Cortex of kidney (tissue), 1 donor: Measurements from ENCODE around the gene COL27A1.

Experiments
- DNase-seq: peaks from one replicate; lab custom pipeline; 2025; lab: John Stamatoyannopoulos, UW

Gene COL27A1

DNA sequence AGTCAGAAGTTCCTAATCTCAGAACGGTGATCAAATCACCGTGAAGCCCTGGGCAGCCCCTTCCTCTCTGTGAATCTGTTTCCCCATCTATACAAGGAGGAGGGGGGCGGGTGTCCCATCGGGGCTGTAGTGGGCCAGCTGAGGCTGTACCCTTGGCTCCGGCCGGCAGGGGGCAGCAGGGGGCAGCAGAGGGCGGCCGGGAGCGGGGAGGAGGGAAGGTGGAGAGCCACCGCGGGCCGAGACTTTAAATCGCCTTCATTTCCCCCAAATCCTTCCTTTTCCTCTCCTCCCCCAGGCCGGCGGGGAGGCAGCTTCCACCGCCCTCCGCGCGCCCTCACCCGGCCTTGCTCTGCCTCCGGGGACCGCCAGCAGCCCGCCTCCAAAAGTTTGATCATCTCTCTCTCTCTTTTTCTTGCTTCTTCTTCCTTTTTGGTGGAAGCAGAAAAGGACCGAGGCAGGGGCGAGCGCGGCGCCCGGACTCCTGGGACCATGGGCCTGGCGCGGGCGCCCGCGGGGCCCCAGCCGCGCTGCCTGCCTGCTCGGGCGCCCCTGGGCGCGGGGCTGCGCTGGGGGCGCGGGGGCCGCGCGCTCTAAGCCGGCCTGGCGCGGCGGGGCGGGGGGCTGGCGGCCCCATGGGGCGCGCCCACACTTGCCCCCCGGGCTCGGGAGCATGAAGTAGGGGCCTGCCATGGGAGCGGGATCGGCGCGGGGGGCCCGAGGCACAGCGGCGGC, at the start of gene COL27A1:
Gene COL27A1, plus strand, starts transcription at position 275 of the 732 bp plus-strand sequence. Its CDS starts 414 bp downstream, at position 689.
- no peak for DNase-seq

DNA sequence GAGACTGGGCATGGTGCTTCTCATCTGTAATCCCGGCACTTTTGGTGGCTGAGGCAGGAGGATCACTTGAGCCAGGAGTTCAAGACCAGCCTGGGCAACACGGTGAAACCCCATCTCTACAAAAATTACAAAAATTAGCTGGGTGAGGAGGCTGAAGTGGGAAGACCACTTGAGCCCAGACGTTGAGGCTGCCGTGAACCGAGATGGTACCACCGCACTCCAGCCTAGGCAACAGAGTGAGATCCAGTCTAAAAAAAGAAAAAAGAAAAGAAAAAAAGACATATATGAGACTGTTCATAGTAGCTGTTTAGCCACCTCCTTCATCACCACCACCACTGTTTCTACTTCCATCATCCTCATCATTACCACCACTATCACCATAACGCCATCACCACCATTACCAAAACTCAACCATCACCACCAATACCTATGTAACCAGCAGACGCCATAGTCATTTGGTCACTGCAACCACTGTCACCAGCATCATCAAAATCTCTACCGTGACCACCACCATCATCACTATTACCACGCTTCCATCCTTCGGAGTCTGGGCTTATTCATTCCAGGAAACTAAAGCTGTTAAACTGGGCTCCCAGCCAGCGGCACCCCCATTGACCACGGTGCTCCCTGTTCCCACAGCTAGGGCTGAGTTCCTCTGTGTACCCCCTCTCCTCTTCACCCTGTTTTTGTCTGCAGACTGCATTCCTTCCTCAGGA, 47.9 kb upstream of the COL27A1 start:
- DNase-seq = no peak

DNA sequence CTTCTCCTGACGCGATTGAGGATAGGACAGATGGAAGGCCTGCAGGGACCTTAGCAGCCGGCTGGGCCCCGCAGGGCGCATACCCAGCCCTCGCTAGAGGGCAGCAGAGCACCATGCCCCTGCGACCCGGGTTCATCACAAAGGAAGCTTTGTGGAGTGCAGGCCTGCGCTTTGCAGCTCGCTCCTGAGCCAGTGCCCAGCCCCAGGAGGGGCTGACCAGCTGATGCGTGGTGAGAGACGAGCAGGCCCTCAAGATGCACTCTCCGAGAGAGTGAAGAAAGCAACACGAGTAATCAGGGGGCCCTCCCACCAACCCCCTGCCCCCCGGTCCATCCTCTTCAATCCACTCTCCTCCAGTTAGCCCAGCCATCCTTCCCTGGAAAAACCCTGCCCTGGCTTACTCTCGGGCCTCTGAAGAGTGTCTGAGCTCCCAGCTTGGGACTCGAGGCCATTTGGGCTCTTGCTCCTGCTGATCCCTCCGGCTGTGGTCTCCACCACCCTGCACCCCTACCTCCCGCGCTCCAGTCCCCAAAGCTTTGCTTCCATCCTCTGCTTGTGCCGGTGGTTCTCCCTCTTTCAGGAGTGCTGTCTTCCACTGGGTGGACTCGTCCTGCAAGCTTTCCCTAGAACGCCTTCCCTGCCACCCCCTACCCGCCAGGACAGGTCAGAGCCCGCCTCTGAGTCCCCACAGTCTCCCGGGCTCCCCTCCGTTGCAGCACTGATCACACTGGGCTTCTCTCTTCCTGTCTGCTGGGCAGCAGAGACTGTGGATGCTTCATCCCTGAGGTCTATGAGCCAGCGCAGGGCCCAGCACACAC, 47.1 kb upstream of the COL27A1 start:
- no peak for DNase-seq

DNA sequence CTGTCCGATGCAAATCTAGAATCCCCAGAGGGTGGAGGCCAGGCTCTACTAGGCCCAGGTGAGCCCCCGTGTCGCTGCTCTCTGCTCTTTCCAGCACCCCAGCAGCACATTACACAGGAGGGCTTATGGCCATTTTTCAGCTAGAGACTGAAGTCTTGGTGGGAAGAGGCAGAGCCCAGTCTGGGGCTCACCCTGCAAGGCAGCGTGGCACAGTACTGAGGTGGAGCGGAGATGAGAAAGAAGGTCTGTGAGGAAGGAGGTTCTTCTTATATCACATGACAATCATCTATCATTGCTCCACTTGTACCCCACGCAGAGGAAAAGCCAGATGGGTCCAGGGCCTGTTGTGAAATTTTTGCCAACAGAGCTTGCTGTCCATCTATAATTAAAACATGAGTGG, 46.2 kb upstream of the COL27A1 start:
- DNase-seq = no peak

DNA sequence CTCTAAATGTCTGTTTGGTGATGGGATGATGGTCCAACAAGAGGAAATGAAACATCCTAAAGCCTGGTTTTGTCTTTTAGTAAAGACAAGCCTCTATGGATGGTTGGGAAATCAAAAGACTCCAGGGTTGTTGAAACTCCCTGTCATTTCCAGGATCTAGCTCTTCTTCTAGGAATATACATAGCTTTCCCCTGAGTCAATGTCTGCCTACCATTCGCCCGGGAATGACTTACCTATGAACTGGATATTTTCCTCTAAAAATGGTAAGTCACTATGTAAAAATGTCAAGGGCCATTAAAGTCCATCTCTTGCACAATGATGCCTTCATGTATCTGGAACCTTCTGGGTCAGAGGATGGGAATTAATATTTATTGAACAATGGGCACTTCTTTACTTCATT, 45.2 kb upstream of the COL27A1 start:
- no peak for DNase-seq

DNA sequence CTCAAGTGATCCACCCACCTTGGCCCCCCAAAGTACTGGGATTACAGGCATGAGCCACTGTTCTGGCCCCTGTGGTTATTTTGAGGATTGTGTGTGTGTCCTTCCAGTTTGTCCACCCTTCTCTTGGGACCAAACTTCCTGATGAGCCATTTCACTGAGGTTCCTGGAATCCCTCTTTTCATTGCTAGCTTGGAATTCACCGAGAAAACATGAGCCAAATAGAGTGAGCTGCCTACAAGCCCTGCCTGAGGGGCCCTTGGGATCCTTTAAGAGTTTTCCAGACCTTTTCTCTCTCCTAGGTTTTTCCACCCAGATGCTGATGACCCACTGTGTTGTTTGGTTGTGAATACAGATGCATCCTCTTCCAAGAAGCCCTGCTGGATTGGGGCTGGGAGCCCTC, 43.0 kb upstream of the COL27A1 start:
- no peak for DNase-seq

DNA sequence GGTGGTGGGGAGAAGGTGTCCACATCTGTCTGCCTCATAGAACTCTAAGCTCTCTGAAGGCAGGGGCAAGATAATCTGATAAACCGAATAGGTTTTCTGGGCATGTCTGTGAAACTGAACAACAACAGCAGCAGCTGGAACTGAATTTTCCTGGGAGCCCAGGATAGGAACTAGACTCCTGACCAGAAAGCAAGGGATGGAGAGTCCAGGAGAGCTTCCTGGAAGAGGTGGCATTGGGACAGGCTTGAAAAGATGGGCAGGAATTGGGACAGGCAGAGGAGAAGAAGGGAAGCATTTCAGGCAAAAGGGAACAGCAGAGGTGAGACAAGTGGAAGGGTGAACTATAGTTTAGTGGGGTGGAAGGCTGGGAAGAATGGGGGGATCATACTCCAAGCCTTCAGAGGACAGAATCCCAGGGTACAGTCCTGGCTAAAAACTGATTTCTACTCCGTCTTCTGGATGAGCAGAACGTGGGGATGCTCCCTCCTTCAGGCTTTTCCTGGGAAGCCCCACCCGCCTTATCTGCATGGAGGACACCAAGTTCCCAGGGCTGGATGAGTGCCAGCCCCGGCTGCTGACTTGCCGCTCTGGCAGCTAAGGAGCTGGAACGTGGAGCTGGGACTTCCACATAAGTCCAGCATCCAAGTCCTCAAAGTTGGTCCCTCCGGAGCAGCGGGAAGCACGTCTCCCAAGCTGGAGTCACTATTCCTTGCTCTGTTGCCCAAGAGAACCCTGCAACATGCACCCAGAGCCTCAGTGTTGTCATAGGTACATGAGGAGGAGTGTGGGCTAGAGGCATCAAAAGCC, 42.4 kb upstream of the COL27A1 start:
- DNase-seq = no peak

DNA sequence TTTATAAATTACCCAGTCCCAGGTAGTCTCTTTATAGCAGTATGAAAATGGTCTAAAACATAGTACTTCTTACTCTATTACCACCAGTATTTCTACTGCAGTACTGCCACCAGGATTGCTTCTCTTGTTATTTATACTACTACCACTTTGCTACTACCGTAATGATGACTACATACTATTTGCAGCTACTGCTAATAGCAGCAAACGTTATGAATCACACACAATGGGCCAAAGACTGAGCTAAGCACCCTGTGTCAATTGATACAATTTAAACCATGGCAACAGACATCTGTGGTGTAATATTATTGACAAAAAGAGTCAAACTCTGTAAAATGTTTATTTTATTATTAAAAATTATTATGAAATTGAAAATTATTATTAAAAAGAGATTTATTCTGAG, 41.0 kb upstream of the COL27A1 start:
- DNase-seq = no peak

DNA sequence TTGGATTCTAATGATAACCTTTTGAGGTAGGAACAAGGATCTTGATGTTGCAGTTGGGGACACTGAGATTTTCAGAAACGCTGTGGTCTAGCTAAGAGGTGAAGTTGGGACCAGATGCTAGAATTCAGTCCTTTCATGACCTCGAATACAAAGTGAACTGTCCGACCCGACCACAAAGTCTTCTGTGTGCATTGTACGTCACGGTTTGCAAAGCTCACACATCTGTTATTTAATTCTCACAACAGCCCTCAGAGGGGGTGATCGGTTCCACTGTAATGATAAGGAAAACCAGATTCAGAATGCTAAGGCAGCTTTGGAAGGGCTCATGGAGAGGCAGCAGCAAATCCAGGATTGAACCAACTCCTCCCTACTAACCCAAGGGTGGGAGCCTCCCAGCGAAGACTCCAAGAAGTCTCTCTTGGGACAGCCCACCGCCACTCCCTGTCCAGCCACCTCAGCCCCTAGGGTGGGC, 39.6 kb upstream of the COL27A1 start:
- DNase-seq = no peak

DNA sequence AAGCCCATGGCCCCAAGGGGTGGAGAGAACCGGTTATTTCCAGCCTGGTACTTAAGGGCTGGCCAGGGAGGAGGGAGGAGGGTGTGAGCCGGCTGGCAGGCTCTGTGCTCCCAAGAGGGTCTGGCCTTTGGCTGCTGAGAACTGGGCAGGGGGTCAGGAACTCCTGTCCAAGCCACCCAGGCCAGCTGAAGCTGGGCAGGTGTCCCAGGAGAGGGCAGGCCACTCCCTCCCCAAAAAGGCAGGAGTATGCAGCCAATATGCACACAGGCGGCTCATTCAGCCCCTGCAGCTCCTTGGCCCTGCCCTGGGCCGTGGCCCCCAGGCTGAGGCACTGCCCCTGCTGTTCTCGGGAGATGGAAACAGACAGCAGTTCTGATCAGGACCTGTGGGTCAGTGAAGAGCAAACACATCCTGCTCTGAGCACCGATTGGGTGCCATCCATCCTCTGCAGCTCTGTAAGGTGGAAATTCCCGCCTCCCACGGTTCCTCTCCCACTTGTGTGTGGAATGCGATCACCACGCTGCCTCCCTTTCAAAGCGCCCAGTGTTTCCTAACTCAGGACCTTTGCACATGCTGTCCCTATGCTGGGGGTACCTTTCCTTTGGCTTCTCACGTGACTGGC, 39.1 kb upstream of the COL27A1 start:
- no peak for DNase-seq

DNA sequence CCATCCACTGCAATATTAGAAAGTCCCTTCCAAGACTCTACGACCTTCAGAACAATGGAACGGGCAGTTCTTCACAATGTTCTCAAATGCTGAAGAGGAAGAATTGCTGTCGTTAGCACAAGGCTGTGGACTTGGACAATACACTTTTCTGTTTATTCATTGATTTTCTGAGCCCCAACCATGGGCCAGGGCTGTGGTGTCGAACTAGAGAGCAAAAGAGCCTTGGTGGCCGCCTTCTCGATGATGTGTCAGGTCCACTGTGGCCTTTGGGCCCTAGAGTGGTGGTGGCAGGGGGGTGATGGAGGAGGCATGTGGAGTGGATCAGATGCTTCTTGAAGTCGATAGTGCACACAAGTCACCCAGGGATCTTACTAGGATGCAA, 37.7 kb upstream of the COL27A1 start:
- no peak for DNase-seq

DNA sequence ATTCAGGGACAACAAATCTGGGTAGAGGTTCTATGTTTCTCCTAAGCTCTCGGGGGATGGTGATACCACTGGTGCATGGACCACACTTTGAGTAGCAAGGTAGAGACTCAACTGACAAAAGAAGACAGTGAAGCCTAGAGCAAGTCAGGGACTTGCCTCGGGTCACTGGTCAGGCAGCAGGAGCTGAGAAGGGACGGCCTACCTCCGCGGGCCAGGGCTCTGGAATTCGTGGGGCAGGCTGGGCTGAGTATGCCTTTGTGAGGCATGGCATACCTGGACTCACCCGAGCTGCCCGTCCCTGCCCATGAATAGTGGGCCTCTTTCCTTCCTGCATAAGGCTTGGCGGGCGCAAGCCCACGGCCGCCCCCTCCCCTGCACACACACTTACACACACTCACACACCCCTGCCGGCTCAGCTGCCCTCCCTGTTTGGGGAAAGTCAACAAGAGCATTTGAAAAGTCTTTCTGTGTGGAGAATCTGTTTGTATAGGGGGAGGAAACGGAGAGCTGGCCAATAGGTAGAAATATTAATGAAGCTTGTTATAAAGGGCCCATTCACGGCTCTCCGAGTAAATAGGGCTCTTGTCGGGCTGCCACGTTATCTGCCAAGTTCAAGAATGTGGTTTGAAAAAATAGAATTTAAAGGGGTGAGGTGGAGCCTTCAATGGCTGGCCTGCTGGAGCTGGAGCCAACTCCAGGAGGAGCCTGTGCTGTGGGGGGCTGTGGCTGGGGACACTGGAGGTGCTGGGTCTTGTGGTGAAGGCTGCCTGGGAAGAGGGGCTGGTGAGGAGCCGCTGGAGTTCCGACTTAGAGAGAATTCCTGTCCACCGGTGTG, 37.1 kb upstream of the COL27A1 start:
- DNase-seq = no peak

DNA sequence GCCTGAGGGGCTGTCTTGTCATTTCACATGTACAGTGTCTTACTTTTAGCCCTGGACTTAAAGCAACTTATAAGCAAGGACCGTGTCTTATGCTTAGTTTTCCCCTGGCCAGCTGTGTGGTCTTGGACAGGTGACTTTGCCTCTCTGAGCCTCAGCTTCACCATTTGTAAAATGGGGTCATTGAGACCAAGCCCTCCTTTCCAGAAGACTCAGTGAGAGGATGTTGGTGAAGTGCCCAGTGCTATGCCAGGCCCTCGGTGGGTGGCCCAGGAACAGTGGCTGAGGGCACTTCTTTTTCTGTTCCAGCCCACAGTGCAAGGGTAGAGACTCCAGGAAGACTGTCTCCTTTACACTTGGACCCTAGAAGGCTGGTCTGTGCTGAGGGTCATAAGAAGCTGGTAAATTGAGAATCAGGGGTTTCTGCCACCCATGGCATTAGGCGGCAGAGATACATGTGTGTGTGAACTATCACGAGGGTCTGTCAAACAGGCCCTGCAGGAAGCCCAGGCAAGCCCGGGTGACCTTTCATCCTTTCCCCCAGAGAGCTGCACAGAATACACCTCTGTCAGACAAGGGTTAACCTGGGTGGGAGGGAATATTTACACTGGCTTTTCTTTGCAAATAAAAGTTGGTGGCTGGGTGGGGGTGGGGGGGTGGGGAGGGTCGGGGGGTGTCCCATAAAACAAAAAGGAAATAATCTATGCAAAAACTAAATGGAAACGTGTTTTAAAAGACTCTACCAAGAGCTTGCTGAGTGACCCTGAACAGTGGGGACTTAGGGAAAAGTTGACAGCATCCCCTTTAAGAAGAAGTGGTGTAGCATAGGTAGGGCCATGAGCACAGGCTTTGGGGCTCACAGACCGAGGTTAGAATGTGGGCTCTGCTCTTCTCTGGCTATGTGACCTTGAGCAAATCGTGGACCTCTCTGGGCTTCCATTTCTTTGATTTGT, 35.8 kb upstream of the COL27A1 start:
- no peak for DNase-seq

DNA sequence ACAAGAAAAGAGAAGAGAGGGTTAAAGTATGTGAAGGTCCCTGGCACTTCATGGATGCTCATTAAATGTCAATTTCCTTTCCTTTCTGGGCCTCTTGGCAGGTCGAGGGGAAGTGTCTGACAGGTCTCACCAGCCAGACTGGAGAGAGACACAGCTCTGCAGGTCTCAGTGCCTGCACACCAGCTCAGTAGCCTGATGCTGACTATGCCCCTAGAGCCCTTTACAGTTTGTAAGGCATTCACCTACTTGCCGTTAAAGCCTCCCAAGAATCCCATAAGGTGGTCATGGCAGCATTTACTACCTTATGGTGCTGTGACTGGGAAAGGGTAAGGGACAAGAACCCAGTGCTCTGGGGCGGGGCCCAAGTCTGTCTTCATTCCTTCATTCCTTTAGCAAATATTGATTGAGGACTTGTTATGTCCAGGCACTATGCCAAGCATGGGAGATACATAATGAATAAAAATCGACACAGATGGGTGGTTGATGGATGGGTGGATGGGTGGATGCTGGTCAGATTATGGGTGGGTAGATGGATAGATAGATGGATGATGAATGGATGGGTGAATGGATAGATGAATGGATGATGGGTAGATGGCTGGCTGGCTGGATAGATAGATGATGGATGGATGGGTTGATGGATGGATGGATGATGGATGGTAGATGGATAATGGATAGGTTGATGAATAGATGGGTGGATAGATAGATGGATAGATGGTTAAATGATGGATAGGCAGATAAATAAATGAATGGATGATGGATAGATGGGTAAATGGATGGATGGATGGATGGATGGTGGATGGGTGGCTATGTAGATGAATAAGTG, 34.9 kb upstream of the COL27A1 start:
- DNase-seq = no peak

DNA sequence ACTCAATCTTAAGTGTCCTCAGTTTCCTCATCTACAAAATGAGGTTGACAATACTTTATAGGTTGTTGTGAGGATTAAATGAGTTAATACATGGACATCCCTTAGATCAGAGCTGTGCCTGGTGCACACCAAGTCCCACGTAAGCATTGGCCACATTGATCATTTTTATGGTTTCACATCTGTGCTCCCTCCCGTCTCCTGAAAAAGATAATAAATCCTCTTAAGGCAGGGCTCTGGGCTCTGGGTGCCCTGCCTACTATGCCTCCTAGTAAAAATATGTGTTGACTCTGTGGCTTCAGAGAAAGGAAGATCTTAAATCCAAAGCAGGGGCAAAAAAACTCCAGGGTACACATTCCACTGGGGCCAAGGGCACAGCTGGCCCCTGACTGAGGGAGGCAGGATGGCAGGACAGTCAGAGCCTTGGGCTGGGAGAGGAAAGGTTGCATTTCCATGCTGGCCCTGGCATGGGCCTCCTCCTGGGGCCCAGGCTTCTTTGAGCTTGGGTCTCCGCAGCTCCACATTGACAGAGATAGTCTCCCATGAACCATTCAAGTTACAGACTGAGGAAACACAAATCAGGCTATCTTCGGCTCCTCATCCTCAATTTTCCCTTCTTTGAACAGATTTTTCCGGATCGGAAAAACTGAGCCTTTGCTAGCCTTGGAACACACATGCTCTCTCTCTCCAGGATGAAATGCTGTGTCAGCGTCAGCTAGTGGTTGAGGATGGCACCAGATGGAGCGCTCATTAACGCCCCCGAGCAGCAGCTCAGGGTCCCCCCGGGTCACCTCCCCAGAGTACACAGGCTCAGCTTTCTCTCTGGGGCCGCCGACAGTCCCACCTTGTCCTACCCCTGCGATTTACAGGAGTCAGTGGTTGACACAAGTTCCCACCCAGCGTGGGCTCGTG, 33.9 kb upstream of the COL27A1 start:
- no peak for DNase-seq

DNA sequence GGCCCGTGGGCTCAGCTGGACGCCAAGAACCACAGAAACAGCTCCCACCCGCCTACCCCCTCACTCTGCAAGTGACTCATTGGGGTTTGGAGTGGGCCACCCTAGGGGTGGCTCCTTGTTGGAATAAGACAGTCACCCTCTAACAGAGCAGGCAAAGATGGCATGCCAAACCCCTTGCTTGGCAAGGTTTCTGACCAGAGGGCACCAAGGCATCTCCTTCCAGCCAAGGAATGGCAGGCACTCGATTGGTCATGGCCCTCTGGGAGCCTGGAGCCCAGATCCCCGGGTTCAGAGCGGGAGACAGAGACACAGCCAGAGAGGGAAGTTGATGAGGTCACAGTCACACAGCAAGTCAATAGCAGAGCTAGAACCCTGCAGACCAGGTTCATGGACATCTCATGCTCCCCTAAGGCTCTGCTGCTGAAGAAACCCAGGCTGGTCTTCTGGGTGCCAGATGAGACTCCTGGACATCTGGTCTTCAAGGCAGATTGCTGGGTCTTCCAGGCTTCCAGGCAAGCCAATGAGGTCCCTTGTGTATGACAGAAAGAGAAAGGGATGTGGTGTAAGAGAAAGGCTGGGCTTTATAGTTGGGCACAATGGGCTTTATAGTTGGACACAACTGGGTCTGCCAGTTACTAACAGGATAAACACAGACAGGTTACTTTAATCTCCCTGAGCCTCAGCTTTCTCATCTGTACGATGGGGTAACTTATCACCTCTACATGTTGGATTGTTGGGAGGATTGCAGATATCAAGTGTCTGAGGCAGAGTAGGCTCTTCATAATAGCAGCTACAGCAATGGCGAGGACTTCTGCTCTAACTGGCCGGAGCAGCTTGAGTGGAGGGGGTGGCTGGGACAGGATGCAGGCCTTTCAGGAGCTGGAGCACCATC, 33.0 kb upstream of the COL27A1 start:
- no peak for DNase-seq
